SU-DHL-6 (cell line): ENCODE results near the gene SH2D5.

Experiments used
- H2AFZ ChIP-seq: fragments of 200-600 bp; sonication (generic); 2 replicates; pipeline ENCODE4 v1.6.1; 2014; ENCODE audit warnings: low read depth, mild to moderate bottlenecking, moderate library complexity, mixed read lengths, antibody characterized with exemption, low read length; ENCODE audit not compliant: severe bottlenecking
- H3F3A ChIP-seq: fragments of 200-600 bp; shearing (Covaris generic); 2 replicates; pipeline ENCODE4 v1.6.0; 2016; ENCODE audit warnings: antibody characterized with exemption, mild to moderate bottlenecking; ENCODE audit not compliant: insufficient read depth
- H3K27ac ChIP-seq: fragments of 200-600 bp; sonication (generic); 2 replicates; pipeline ENCODE4 v1.5.1; 2016; ENCODE audit warnings: low read depth, mild to moderate bottlenecking, low read length, moderate library complexity, mixed read lengths
- H3K27me3 ChIP-seq: fragments of 200-600 bp; sonication (generic), shearing (Covaris generic); 2 replicates; pipeline ENCODE4 v1.6.0; 2014; ENCODE audit warnings: mild to moderate bottlenecking, low read length
- H3K36me3 ChIP-seq: fragments of 200-600 bp; sonication (generic); 2 replicates; pipeline ENCODE4 v1.6.1; 2014; ENCODE audit warnings: mild to moderate bottlenecking, low read length, mixed read lengths
- H3K4me2 ChIP-seq: fragments of 300-600, 200-600 bp; shearing (Covaris generic), sonication (generic); 2 replicates; pipeline ENCODE4 v1.6.0; 2014; ENCODE audit warnings: low read length, low read depth, mild to moderate bottlenecking; ENCODE audit not compliant: poor library complexity, severe bottlenecking
- H3K4me3 ChIP-seq: fragments of 200-600 bp; sonication (generic); 2 replicates; pipeline ENCODE4 v1.5.1; 2014; ENCODE audit warnings: antibody characterized with exemption, low read length, mild to moderate bottlenecking, mixed read lengths; ENCODE audit not compliant: insufficient read depth, poor library complexity, severe bottlenecking
- H3K79me2 ChIP-seq: fragments of 200-600 bp; sonication (generic); 2 replicates; pipeline ENCODE4 v1.6.1; 2014; ENCODE audit warnings: mild to moderate bottlenecking, low read length, moderate library complexity; ENCODE audit not compliant: insufficient read depth
- H3K9ac ChIP-seq: fragments of 200-600 bp; sonication (generic); 2 replicates; pipeline ENCODE4 v1.7.0; 2014; ENCODE audit warnings: mild to moderate bottlenecking, low read length
- H3K9me2 ChIP-seq: fragments of 200-600 bp; sonication (generic); replicated peaks from 2 replicates; pipeline ENCODE4 v1.6.1; 2014; ENCODE audit warnings: low read length; ENCODE audit not compliant: insufficient read depth
- H3K9me3 ChIP-seq: fragments of 200-600 bp; sonication (generic); 2 replicates; pipeline ENCODE4 v1.6.1; 2014; ENCODE audit warnings: low read length, mixed read lengths; ENCODE audit not compliant: insufficient read depth
- H4K20me1 ChIP-seq: fragments of 200-600 bp; sonication (generic); 2 replicates; pipeline ENCODE4 v1.6.1; 2014; ENCODE audit warnings: low read depth, mild to moderate bottlenecking, antibody characterized with exemption, low read length, moderate library complexity, mixed read lengths
- CTCF ChIP-seq: fragments of 200-600 bp; sonication (generic); IDR thresholded peaks from one replicate; pipeline ENCODE4 v1.5.1; 2017; ENCODE audit warnings: antibody characterized with exemption, mild to moderate bottlenecking, low read length, moderate library complexity; ENCODE audit not compliant: insufficient read depth, poor library complexity, severe bottlenecking
- EZH2phosphoT487 ChIP-seq: fragments of 200-600 bp; sonication (generic), shearing (Covaris generic); conservative IDR thresholded peaks from 2 replicates; pipeline ENCODE4 v1.6.1; 2018; ENCODE audit warnings: mild to moderate bottlenecking, antibody characterized with exemption, low read length, moderate library complexity, mixed read lengths

SH2D5 gene

GRCh38 chr1:20726932-20727745 is 5.4 kb downstream of the SH2D5 start:
- Histone ChIP-seq H3K4me3 (no peak overlapping the region), H4K20me1 (no peaks in the 10 kb centered on the region), H3K27ac (no peak overlapping the region), H3K9me2 (no peaks in the 10 kb centered on the region), H3F3A (no peaks in the 10 kb centered on the region), H3K27me3 (no peaks in the 10 kb centered on the region), H3K9me3 (no peaks in the 10 kb centered on the region), H3K4me2 (no peak overlapping the region), H3K79me2 (no peaks in the 10 kb centered on the region), H2AFZ (no peak overlapping the region), H3K36me3 (no peaks in the 10 kb centered on the region), H3K9ac (no peak overlapping the region)
- TF ChIP-seq EZH2phosphoT487 (no peak), CTCF (no peak)

- Histone ChIP-seq H3K79me2 (no peaks in the 10 kb centered on the region), H3K9ac (no peak overlapping the region), H3K27ac (no peak overlapping the region), H2AFZ (no peak overlapping the region), H3K27me3 (no peaks in the 10 kb centered on the region), H3K4me3 (no peak overlapping the region), H3K36me3 (no peaks in the 10 kb centered on the region), H3K9me2 (no peaks in the 10 kb centered on the region), H3F3A (no peaks in the 10 kb centered on the region), H3K4me2 (no peak overlapping the region), H3K9me3 (no peaks in the 10 kb centered on the region), H4K20me1 (no peaks in the 10 kb centered on the region)
- TF ChIP-seq EZH2phosphoT487 (no peak), CTCF (no peak)
Measured at GRCh38 chr1:20726118-20726911, 6.2 kb downstream of the SH2D5 start.

- TF ChIP-seq CTCF (no peak), EZH2phosphoT487 (no peak)
- Histone ChIP-seq H3K9me2 (no peaks in the 10 kb centered on the region), H3K27ac (no peak overlapping the region), H3K4me2 (no peak overlapping the region), H3K9ac (no peak overlapping the region), H4K20me1 (no peaks in the 10 kb centered on the region), H3K27me3 (no peaks in the 10 kb centered on the region), H3K4me3 (no peak overlapping the region), H3K9me3 (no peaks in the 10 kb centered on the region), H2AFZ (no peak overlapping the region), H3F3A (no peaks in the 10 kb centered on the region), H3K79me2 (no peaks in the 10 kb centered on the region), H3K36me3 (no peaks in the 10 kb centered on the region)
Measured at GRCh38 chr1:20725189-20726117, 7.0 kb downstream of the SH2D5 start.
